Mononuclear cell (primary cell): ENCODE measurements around the gene FBXO33. TPM values are rescaled to one million over a fixed set of nuclear protein-coding genes. Genes with fewer than 3 reads are reported as not detected.
"Not testable (repeated sequence)": the region's sequence is repeated elsewhere in the genome, so short reads cannot be mapped to it uniquely, and the experiment has no call there.

Source experiments
- H3K27me3 ChIP-seq: 2 replicates; pipeline ENCODE4 v1.6.0; 2011; ENCODE audit warnings: low read length, control low read depth; ENCODE audit not compliant: insufficient read depth
- H3K4me1 ChIP-seq: 2 replicates; pipeline ENCODE4 v1.5.1; 2011; ENCODE audit warnings: mild to moderate bottlenecking, low read length, control low read depth; ENCODE audit not compliant: insufficient read depth
- H3K4me3 ChIP-seq: 2 replicates; pipeline ENCODE4 v1.5.1; 2011; ENCODE audit warnings: mild to moderate bottlenecking, low read length, moderate library complexity
- H3K9me3 ChIP-seq: 2 replicates; pipeline ENCODE4 v1.5.1; 2011; ENCODE audit warnings: low read depth, mild to moderate bottlenecking, control low read depth, low read length
- total RNA-seq: library from RNA; depleted of rRNA; stranded (reverse); fragments of >200 nt; gene quantifications from one replicate; pipeline ENCODE4 v1.2.3, GENCODE V29; 2012

FBXO33 gene
- total RNA-seq, 1 donor: 114 TPM

GRCh38 chr14:39368261-39368959, 63.8 kb downstream of the FBXO33 start:
- H3K9me3 ChIP-seq: peaks cover 20% of the 10 kb centered on the region
- no peak overlapping the region for H3K4me3 ChIP-seq
- no peaks in the 10 kb centered on the region for H3K27me3 ChIP-seq
- no peaks in the 10 kb centered on the region for H3K4me1 ChIP-seq

- H3K4me1 ChIP-seq: no peaks in the 10 kb centered on the region
- peaks cover 22% of the 10 kb centered on the region for H3K9me3 ChIP-seq
- H3K27me3 ChIP-seq: no peaks in the 10 kb centered on the region
- H3K4me3 ChIP-seq: no peak overlapping the region
Measured at GRCh38 chr14:39367387-39367751, 64.9 kb downstream of the FBXO33 start.

- H3K4me1 ChIP-seq: no peaks in the 10 kb centered on the region
- no peaks in the 10 kb centered on the region for H3K27me3 ChIP-seq
- H3K4me3 ChIP-seq: no peak overlapping the region
- peaks cover 22% of the 10 kb centered on the region for H3K9me3 ChIP-seq
Measured at GRCh38 chr14:39366460-39367386, 65.5 kb downstream of the FBXO33 start.

- Histone ChIP-seq H3K27me3 (no peaks in the 10 kb centered on the region), H3K4me3 (no peak overlapping the region), H3K9me3 (peaks cover 22% of the 10 kb centered on the region), H3K4me1 (no peaks in the 10 kb centered on the region)
Measured at GRCh38 chr14:39365354-39365753, 66.9 kb downstream of the FBXO33 start.

- H3K27me3 ChIP-seq: no peaks in the 10 kb centered on the region
- no peaks in the 10 kb centered on the region for H3K4me1 ChIP-seq
- peaks cover 22% of the 10 kb centered on the region for H3K9me3 ChIP-seq
- no peak overlapping the region for H3K4me3 ChIP-seq
Measured at GRCh38 chr14:39364509-39364908, 67.7 kb downstream of the FBXO33 start.

GRCh38 chr14:39361556-39361955, 70.7 kb downstream of the FBXO33 start:
- not testable (repeated sequence) for H3K27me3 ChIP-seq, H3K4me1 ChIP-seq, H3K4me3 ChIP-seq
- H3K9me3 ChIP-seq: peaks cover 22% of the 10 kb centered on the region

- peaks cover 19% of the 10 kb centered on the region for H3K9me3 ChIP-seq
Measured at GRCh38 chr14:39360316-39360715, 71.9 kb downstream of the FBXO33 start.

GRCh38 chr14:39359069-39359468, 73.2 kb downstream of the FBXO33 start:
- not testable (repeated sequence) for H3K4me3 ChIP-seq, H3K4me1 ChIP-seq, H3K9me3 ChIP-seq, H3K27me3 ChIP-seq

More at GRCh38 chr14:39360316-39360715, 71.9 kb downstream of the FBXO33 start:
- Histone ChIP-seq H3K4me3 (no peak overlapping the region), H3K4me1 (no peaks in the 10 kb centered on the region), H3K27me3 (no peaks in the 10 kb centered on the region)

- Histone ChIP-seq H3K4me1 (no peaks in the 10 kb centered on the region), H3K9me3 (no peaks in the 10 kb centered on the region), H3K27me3 (no peaks in the 10 kb centered on the region), H3K4me3 (no peak overlapping the region)
Measured at GRCh38 chr14:39351708-39352107, 80.5 kb downstream of the FBXO33 start.

- H3K9me3 ChIP-seq: no peaks in the 10 kb centered on the region
- no peaks in the 10 kb centered on the region for H3K4me1 ChIP-seq
Measured at GRCh38 chr14:39350866-39351265, 81.4 kb downstream of the FBXO33 start.

More at GRCh38 chr14:39350866-39351265, 81.4 kb downstream of the FBXO33 start:
- no peak overlapping the region for H3K4me3 ChIP-seq
- no peaks in the 10 kb centered on the region for H3K27me3 ChIP-seq

Other genes with a start within 250 kb of the FBXO33 start
- gene MIA2, start 198.5 kb downstream of the FBXO33 start, total RNA-seq: 32.0 TPM